Measurements from ENCODE around the gene TNFAIP8L3. TPM values are rescaled to one million over a fixed set of nuclear protein-coding genes. Genes with fewer than 3 reads are reported as not detected.

Gene TNFAIP8L3
- total RNA-seq, 2 experiments from 2014 or later: 0.17 to 0.20 TPM

DNA sequence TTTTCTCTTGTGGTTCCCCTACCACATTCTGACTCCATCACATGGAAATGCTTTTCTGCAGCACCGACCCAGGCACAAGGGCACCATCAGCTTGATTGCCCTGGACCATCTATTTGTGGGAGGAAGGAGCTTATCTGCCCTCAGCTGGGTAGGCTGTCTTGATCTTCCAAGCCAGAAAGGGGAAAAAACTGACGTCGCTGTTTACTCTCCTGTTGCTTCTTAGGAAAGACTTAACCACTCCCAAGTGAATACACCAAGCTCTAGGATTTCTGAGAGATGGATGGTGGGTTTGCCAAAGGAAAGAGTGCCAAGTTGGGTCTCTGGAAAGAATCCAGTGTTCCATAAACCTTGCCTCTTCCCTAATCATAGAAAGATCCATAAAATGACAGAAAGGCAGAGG, 4.0 kb downstream of the TNFAIP8L3 start:
- no peak for ATAC-seq (ENCODE audit: low read depth)
- no peaks in the 10 kb centered on the region for H3K36me3 Mint-ChIP-seq
- H3K27me3 Mint-ChIP-seq: peaks cover 80% of the 10 kb centered on the region

DNA sequence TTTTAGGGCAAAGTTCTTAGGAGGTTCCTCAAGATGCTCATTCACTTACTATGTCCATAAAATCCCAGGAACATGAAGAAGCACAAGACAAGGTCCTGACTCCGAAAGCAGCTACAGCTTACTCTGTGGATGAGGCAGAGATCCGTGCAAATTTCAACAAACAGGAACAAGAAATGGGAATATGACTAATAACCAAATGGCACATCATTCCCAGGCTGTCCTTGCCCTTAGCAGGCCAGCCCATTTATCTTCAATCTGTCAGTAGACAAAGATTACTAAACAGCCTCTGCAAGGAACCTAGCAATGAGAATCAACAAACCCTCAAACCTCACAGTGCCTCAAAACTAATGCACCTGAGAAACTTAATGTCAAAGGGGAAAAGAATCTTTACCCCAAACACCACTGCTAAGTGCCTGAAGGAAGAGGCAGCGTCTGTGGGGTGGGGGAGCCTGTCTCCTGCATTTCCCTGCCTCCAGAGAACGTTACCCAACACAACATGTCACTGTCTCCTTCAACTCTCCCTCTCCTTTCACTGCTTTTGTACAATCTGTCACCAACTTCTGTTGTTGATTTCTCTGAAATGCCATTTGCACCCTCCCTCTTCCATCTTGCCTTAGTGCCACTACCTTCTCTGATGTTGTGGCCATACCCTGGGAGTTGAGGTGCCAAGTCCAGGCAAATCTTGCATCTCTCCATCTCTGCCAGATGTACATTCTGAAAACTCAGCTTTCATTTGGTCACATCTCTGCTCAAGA, 4.8 kb downstream of the TNFAIP8L3 start:
- ATAC-seq (ENCODE audit: low read depth): no peak
- DNase-seq: no peak
- peaks cover 72% of the 10 kb centered on the region for H3K27me3 Mint-ChIP-seq
- H3K27ac Mint-ChIP-seq: no peak overlapping the region
- no peaks in the 10 kb centered on the region for H3K36me3 Mint-ChIP-seq
- no peaks in the 10 kb centered on the region for H3K9me3 Mint-ChIP-seq
- POLR2A ChIA-PET: no interaction called here
- no peak overlapping the region for H3K4me3 Mint-ChIP-seq
- H3K4me1 Mint-ChIP-seq: peaks cover 3% of the 10 kb centered on the region

More for the DNA sequence above, 4.0 kb downstream of the TNFAIP8L3 start:
- no peak for DNase-seq
- POLR2A ChIA-PET: no interaction called here
- Mint-ChIP-seq H3K4me1 (peaks cover 7% of the 10 kb centered on the region), H3K9me3 (no peaks in the 10 kb centered on the region), H3K27ac (no peak overlapping the region), H3K4me3 (no peak overlapping the region)

GRCh38 chr15:51089041-51089440, 5.7 kb downstream of the TNFAIP8L3 start:
- peaks cover 2% of the 10 kb centered on the region for H3K4me1 Mint-ChIP-seq
- DNase-seq (no peak), ATAC-seq (ENCODE audit: low read depth) (no peak)
- no peak overlapping the region for H3K4me3 Mint-ChIP-seq
- POLR2A ChIA-PET: no interaction called here
- no peaks in the 10 kb centered on the region for H3K36me3 Mint-ChIP-seq
- no peaks in the 10 kb centered on the region for H3K9me3 Mint-ChIP-seq
- H3K27me3 Mint-ChIP-seq: peaks cover 71% of the 10 kb centered on the region
- H3K27ac Mint-ChIP-seq: no peak overlapping the region

DNA sequence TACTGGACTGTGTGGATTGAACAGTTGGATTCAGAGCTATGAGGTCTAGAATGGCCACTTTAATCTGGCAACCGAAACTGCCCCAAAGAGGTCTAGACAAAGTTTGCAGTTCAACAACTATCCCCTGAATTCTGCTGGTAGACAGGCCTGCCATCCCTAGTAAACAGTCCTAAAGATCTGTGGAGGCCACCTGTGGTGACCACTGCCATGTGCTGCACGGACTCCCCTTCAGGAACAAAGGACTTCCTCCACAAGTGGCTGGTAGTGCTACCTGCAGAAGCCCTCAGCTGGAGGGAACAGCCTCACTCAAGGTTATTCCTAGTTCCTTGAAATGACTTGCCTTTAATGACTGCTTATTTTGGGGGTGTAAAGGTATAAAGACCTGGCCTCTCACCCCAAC, 6.1 kb downstream of the TNFAIP8L3 start:
- POLR2A ChIA-PET: interaction anchor here (0.5 kb wide), 2 partner anchors 8 to 32 kb away, joined by 3 read pairs; no protein-coding TSS in a partner anchor
- no peak for ATAC-seq (ENCODE audit: low read depth)
- H3K4me1 Mint-ChIP-seq: peaks cover 2% of the 10 kb centered on the region
- H3K4me3 Mint-ChIP-seq: no peak overlapping the region
- peaks cover 67% of the 10 kb centered on the region for H3K27me3 Mint-ChIP-seq
- H3K27ac Mint-ChIP-seq: no peak overlapping the region
- no peak for DNase-seq
- no peaks in the 10 kb centered on the region for H3K9me3 Mint-ChIP-seq
- H3K36me3 Mint-ChIP-seq: no peaks in the 10 kb centered on the region

- DNase-seq (no peak), ATAC-seq (ENCODE audit: low read depth) (no peak)
- H3K4me3 Mint-ChIP-seq: no peak overlapping the region
- POLR2A ChIA-PET: interaction anchor here (1.9 kb wide), 1 partner anchor 10 kb away, joined by 9 read pairs; no protein-coding TSS in a partner anchor
- H3K27ac Mint-ChIP-seq: no peak overlapping the region
- no peaks in the 10 kb centered on the region for H3K4me1 Mint-ChIP-seq
- peaks cover 56% of the 10 kb centered on the region for H3K27me3 Mint-ChIP-seq
- no peaks in the 10 kb centered on the region for H3K9me3 Mint-ChIP-seq
- no peaks in the 10 kb centered on the region for H3K36me3 Mint-ChIP-seq
Observed at GRCh38 chr15:51087513-51087912, 7.2 kb downstream of the TNFAIP8L3 start.

- no peak for DNase-seq
- Mint-ChIP-seq H3K27me3 (peaks cover 45% of the 10 kb centered on the region), H3K9me3 (no peaks in the 10 kb centered on the region), H3K4me3 (no peak overlapping the region), H3K27ac (no peak overlapping the region), H3K36me3 (no peaks in the 10 kb centered on the region), H3K4me1 (no peaks in the 10 kb centered on the region)
- no peak for ATAC-seq (ENCODE audit: low read depth)
- POLR2A ChIA-PET: interaction anchor here (0.8 to 1.9 kb wide), 2 partner anchors 9 to 12 kb away, joined by 6 to 9 read pairs; no protein-coding TSS in a partner anchor
Observed at GRCh38 chr15:51086409-51086808, 8.3 kb downstream of the TNFAIP8L3 start.

DNA sequence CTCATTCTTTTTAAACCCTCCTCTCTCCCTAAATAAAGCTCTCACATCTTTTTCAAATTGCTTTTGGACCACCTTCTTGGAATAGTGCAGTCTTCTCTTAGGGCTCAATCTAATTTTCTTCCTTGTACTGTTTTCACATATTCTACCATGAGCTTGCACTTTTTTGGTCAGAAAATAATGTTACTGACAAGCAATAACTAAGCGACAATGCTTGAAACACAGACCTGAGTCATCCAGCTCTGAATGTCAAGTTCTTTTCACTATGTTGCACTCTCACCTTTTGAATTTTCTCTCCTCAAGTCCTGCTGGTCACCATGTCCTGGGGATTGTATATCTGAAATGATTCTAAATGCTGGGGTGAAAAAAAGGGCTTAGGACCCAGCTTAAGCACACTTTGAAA, 8.9 kb downstream of the TNFAIP8L3 start:
- Mint-ChIP-seq H3K9me3 (no peaks in the 10 kb centered on the region), H3K27me3 (peaks cover 38% of the 10 kb centered on the region), H3K36me3 (no peaks in the 10 kb centered on the region), H3K27ac (no peak overlapping the region), H3K4me1 (no peaks in the 10 kb centered on the region), H3K4me3 (no peak overlapping the region)
- DNase-seq (no peak), ATAC-seq (ENCODE audit: low read depth) (no peak)
- POLR2A ChIA-PET: interaction anchor here (0.8 kb wide), 1 partner anchor 12 kb away, joined by 6 read pairs; no protein-coding TSS in a partner anchor

- POLR2A ChIA-PET: interaction anchor here (0.6 kb wide), 1 partner anchor 13 kb away, joined by 7 read pairs; no protein-coding TSS in a partner anchor
- ATAC-seq (ENCODE audit: low read depth) (no peak), DNase-seq (no peak)
- Mint-ChIP-seq H3K27ac (no peak overlapping the region), H3K9me3 (no peaks in the 10 kb centered on the region), H3K27me3 (peaks cover 21% of the 10 kb centered on the region), H3K4me3 (no peak overlapping the region), H3K36me3 (no peaks in the 10 kb centered on the region), H3K4me1 (no peaks in the 10 kb centered on the region)
Observed at GRCh38 chr15:51083641-51084166, 11.0 kb downstream of the TNFAIP8L3 start.

DNA sequence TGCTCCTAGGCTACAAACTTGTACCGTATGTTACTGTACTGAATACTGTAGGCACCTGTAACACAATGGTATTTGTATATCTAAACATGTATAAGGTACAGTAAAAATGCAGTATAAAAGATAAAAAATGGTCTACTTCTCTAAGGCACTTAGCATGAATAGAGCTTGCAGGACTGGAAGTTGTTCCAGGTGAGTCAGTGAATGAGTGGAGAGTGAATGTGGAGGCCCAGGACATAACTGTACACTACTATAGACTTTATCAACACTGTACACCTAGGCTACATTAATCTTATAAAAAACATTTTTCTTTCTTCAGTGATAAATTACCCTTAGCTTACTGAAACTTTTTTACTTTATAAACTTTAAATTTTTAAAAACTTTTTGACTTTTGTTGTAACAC, 12.5 kb downstream of the TNFAIP8L3 start:
- no peak overlapping the region for H3K4me3 Mint-ChIP-seq
- peaks cover 10% of the 10 kb centered on the region for H3K27me3 Mint-ChIP-seq
- H3K36me3 Mint-ChIP-seq: no peaks in the 10 kb centered on the region
- no peak for ATAC-seq (ENCODE audit: low read depth)
- H3K4me1 Mint-ChIP-seq: peaks cover 7% of the 10 kb centered on the region
- DNase-seq: no peak
- no peaks in the 10 kb centered on the region for H3K9me3 Mint-ChIP-seq
- POLR2A ChIA-PET: interaction anchor here (0.6 kb wide), 1 partner anchor 86 kb away, joined by 3 read pairs; no protein-coding TSS in a partner anchor
- no peak overlapping the region for H3K27ac Mint-ChIP-seq

DNA sequence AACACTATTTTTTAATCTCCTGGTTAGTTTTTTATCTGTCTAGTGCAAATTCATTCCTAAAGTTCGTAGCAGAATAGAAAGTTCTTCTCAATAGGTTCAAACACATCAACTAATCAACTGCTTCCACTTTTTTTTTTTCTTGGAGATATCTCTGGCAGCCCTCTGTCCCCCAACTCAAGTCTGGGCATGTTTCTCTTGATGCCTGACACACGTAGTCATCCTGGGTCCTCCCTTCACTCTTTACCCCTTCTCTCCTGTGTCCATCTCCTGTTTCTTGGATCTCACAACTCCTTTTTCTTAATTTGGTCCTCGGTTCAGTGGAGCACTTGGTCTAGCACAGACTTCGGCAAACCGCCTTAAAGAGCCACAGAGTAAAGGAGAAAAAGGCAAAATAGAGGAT, 14.4 kb downstream of the TNFAIP8L3 start:
- Mint-ChIP-seq H3K4me1 (peaks cover 21% of the 10 kb centered on the region), H3K27me3 (peaks cover 5% of the 10 kb centered on the region), H3K9me3 (no peaks in the 10 kb centered on the region), H3K4me3 (no peak overlapping the region), H3K27ac (no peak overlapping the region), H3K36me3 (peaks cover 2% of the 10 kb centered on the region)
- POLR2A ChIA-PET: no interaction called here
- DNase-seq: no peak
- no peak for ATAC-seq (ENCODE audit: low read depth)

DNA sequence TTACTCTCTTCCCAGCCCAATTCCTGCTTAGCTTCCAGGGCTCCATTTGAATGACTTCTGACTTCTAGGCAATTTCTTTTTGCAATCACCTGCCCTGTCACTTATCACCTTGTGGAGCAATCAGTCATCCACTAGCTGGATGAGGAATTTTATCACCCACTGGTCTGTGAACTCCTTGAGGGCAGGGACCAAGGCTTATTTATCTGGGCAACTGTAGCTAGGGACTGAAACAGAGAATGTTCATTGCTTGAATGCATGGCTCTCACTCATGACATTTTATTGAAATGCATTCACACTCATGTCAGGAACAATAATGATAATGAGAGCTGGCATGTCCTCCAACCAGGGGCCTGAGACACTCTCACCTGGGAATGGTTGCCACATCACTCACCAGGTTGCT, 15.5 kb downstream of the TNFAIP8L3 start:
- no peak overlapping the region for H3K4me3 Mint-ChIP-seq

GRCh38 chr15:51077221-51078153, 17.2 kb downstream of the TNFAIP8L3 start:
- peaks cover 6% of the 10 kb centered on the region for H3K27me3 Mint-ChIP-seq
- H3K4me1 Mint-ChIP-seq: peaks cover 22% of the 10 kb centered on the region
- DNase-seq (peak; percentile 78), ATAC-seq (ENCODE audit: low read depth) (peak; percentile 76)
- POLR2A ChIA-PET: interaction anchor here (0.6 to 1.9 kb wide), 4 partner anchors 10 to 295 kb away, joined by 3 to 9 read pairs (median 3); no protein-coding TSS in a partner anchor
- no peaks in the 10 kb centered on the region for H3K9me3 Mint-ChIP-seq
- peaks cover 2% of the 10 kb centered on the region for H3K36me3 Mint-ChIP-seq
- peak overlapping the region; percentile 94 for H3K27ac Mint-ChIP-seq
- H3K4me3 Mint-ChIP-seq: peak overlapping the region; percentile 80

More for the DNA sequence above, 15.5 kb downstream of the TNFAIP8L3 start:
- DNase-seq (no peak), ATAC-seq (ENCODE audit: low read depth) (no peak)
- Mint-ChIP-seq H3K27me3 (peaks cover 6% of the 10 kb centered on the region), H3K27ac (no peak overlapping the region), H3K9me3 (no peaks in the 10 kb centered on the region), H3K4me1 (peaks cover 21% of the 10 kb centered on the region), H3K36me3 (peaks cover 2% of the 10 kb centered on the region)
- POLR2A ChIA-PET: no interaction called here
